Inflammatory macrophage treated with lipopolysaccharide for 1 hour (primary cell): Measurements from ENCODE around the gene LAMA2.

Experiments used
- DNase-seq, 2 donors: peaks; one replicate each; pipeline ENCODE4 v3.0.0-alpha.2; 2020 to 2022

The LAMA2 gene

GRCh38 chr6:129390900-129391299 is 508.0 kb downstream of the LAMA2 start:
- no peak for DNase-seq

- peak; percentile 53 to 67 for DNase-seq
Measured at GRCh38 chr6:129393654-129394053, 510.7 kb downstream of the LAMA2 start.

- no peak for DNase-seq
Measured at GRCh38 chr6:129398764-129399163, 515.8 kb downstream of the LAMA2 start.

GRCh38 chr6:129402244-129402643 is 519.3 kb downstream of the LAMA2 start:
- DNase-seq, result no peak

GRCh38 chr6:129411092-129411491 is 528.2 kb downstream of the LAMA2 start:
- no peak for DNase-seq

GRCh38 chr6:129416337-129416990 is 533.5 kb downstream of the LAMA2 start:
- DNase-seq, result no peak

GRCh38 chr6:129417416-129418086 is 534.6 kb downstream of the LAMA2 start:
- DNase-seq, result no peak

GRCh38 chr6:129419324-129419723 is 536.4 kb downstream of the LAMA2 start:
- DNase-seq, result no peak

GRCh38 chr6:129426343-129426742 is 543.4 kb downstream of the LAMA2 start:
- no peak for DNase-seq

GRCh38 chr6:129429956-129430355 is 547.0 kb downstream of the LAMA2 start:
- DNase-seq, result no peak

GRCh38 chr6:129432738-129433137 is 549.8 kb downstream of the LAMA2 start:
- DNase-seq, result no peak

- no peak for DNase-seq
Measured at GRCh38 chr6:129434091-129434490, 551.2 kb downstream of the LAMA2 start.

- DNase-seq, result no peak
Measured at GRCh38 chr6:129440691-129441090, 557.8 kb downstream of the LAMA2 start.

GRCh38 chr6:129444683-129445082 is 561.7 kb downstream of the LAMA2 start:
- no peak for DNase-seq

GRCh38 chr6:129446272-129447197 is 563.6 kb downstream of the LAMA2 start:
- DNase-seq, result no peak

- no peak for DNase-seq
Measured at GRCh38 chr6:129447198-129447565, 564.2 kb downstream of the LAMA2 start.

- DNase-seq, result no peak
Measured at GRCh38 chr6:129448965-129449364, 566.0 kb downstream of the LAMA2 start.

- peak in 1 of 2 donors; percentile 10 for DNase-seq
Measured at GRCh38 chr6:129451187-129451586, 568.2 kb downstream of the LAMA2 start.

- DNase-seq, result no peak
Measured at GRCh38 chr6:129453073-129453472, 570.1 kb downstream of the LAMA2 start.

- peak; percentile 44 to 66 for DNase-seq
Measured at GRCh38 chr6:129454488-129454887, 571.5 kb downstream of the LAMA2 start.

- DNase-seq, result no peak
Measured at GRCh38 chr6:129455126-129455769, 572.3 kb downstream of the LAMA2 start.

GRCh38 chr6:129460221-129460620 is 577.3 kb downstream of the LAMA2 start:
- DNase-seq, result no peak

GRCh38 chr6:129469070-129469662 is 586.2 kb downstream of the LAMA2 start:
- no peak for DNase-seq
